Common myeloid progenitor, CD34-positive (primary cell): ENCODE data around the gene CPLANE2.

ENCODE experiments used
- CTCF ChIA-PET: fragments of 350-600 bp; sonication (Branson Sonifier 250); formaldehyde crosslinking; loops from one replicate; lab custom pipeline; 2021; ENCODE audit warnings: antibody characterized with exemption; lab: Charles Lee
- POLR2A ChIA-PET: fragments of 350-600 bp; sonication (Branson Sonifier 250); formaldehyde crosslinking; loops from one replicate; lab custom pipeline; 2021; ENCODE audit warnings: antibody characterized with exemption; lab: Charles Lee
- DNase-seq, 3 donors: peaks; one replicate each; pipeline versions ENCODE4 v3.0.0 to v3.0.0-alpha.2; 2013
- H3K27ac ChIP-seq, 2 experiments: 1 replicate in 1 of 2; 2 replicates in 1 of 2; pipeline ENCODE4 v1.7.0; 2013; ENCODE audit warnings: inconsistent platforms in 2 of 2, low read length in 2 of 2, mild to moderate bottlenecking in 2 of 2, low read depth in 1 of 2, moderate library complexity in 1 of 2; ENCODE audit not compliant: severe bottlenecking in 2 of 2, insufficient read depth in 1 of 2, poor library complexity in 1 of 2
- H3K27me3 ChIP-seq, 5 experiments: replicated peaks in 2 of 5; 1 replicate in 3 of 5; 2 replicates in 2 of 5; pipeline versions ENCODE4 v1.6.1 to v1.7.0; 2013; ENCODE audit warnings: low read length in 4 of 5, mild to moderate bottlenecking in 2 of 5, moderate library complexity in 2 of 5, inconsistent platforms in 1 of 5; ENCODE audit not compliant: insufficient read depth in 5 of 5, control insufficient read depth in 4 of 5
- H3K36me3 ChIP-seq, 4 experiments: 1 replicate in 2 of 4; 2 replicates in 2 of 4; pipeline versions ENCODE4 v1.6.1 to v1.7.0; 2013; ENCODE audit warnings: low read length in 3 of 4, control low read depth in 1 of 4, mild to moderate bottlenecking in 1 of 4; ENCODE audit not compliant: control insufficient read depth in 4 of 4, insufficient read depth in 4 of 4
- H3K4me1 ChIP-seq, 4 experiments: 1 replicate in 3 of 4; 2 replicates in 1 of 4; pipeline versions ENCODE4 v1.6.1 to v1.7.1; 2013; ENCODE audit warnings: low read length in 3 of 4, mild to moderate bottlenecking in 3 of 4, control low read depth in 1 of 4, inconsistent platforms in 1 of 4, moderate library complexity in 1 of 4; ENCODE audit not compliant: control insufficient read depth in 4 of 4, insufficient read depth in 4 of 4; ENCODE audit errors: control extremely low read depth in 1 of 4
- H3K4me3 ChIP-seq, 7 experiments: 1 replicate in 4 of 7; 2 replicates in 3 of 7; pipeline versions ENCODE4 v1.5.1 to v1.7.0; 2013; ENCODE audit warnings: mild to moderate bottlenecking in 7 of 7, low read length in 6 of 7, moderate library complexity in 6 of 7, inconsistent platforms in 2 of 7, low read depth in 2 of 7, control low read depth in 1 of 7; ENCODE audit not compliant: insufficient read depth in 4 of 7, control insufficient read depth in 1 of 7; ENCODE audit errors: extremely low read depth in 1 of 7
- H3K9me3 ChIP-seq, 5 experiments: 1 replicate in 4 of 5; 2 replicates in 1 of 5; pipeline versions ENCODE4 v1.6.1 to v1.7.1; 2013; ENCODE audit warnings: low read length in 4 of 5, mild to moderate bottlenecking in 2 of 5, inconsistent platforms in 1 of 5, low read depth in 1 of 5, moderate library complexity in 1 of 5; ENCODE audit not compliant: control insufficient read depth in 4 of 5, insufficient read depth in 2 of 5; ENCODE audit errors: control extremely low read depth in 1 of 5
- WGBS: methylation state at CpG from one replicate; pipeline ENCODE4 v1.1.5; 2013; ENCODE audit not compliant: insufficient coverage; 5-methylcytosine and 5-hydroxymethylcytosine counted together

CPLANE2 gene

DNA sequence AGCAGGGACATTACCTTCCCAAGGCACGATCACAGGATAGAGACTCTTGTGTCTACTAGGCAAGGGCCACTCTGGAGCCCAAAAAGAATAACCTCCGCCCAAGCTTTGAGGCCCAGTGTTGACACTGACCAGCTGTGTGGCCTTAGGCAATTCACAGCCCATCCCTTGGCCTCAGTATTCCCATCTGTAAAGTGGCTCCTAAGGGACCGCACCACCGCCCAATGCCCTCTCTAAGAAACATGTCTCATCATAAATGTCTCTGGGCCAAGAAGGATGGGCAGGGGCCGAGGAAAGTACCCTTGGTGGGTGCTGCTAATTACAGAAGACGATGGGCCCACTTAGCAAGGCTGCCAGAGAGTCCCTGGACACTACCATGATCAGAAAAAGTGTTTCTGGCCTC, 25.2 kb downstream of the CPLANE2 start:
- Histone ChIP-seq H3K27ac (no peak overlapping the region), H3K9me3 (no peaks in the 10 kb centered on the region), H3K36me3 (no peaks in the 10 kb centered on the region), H3K4me1 (peaks cover 4 to 19% (median 16%) of the 10 kb centered on the region in 4 experiments), H3K27me3 (peaks cover 0 to 9% (median 0%) of the 10 kb centered on the region in 5 experiments), H3K4me3 (no peak overlapping the region)
- POLR2A ChIA-PET: interaction anchor here (0.9 kb wide), 1 partner anchor 111 kb away, joined by 3 read pairs; no protein-coding TSS in a partner anchor
- CTCF ChIA-PET: interaction anchor here (1.7 kb wide), 1 partner anchor 24 kb away, joined by 5 read pairs; the partner anchor contains the start of gene CPLANE2
- WGBS: 97% methylated on average over 5 of the region's 6 CpGs
- no peak for DNase-seq

DNA sequence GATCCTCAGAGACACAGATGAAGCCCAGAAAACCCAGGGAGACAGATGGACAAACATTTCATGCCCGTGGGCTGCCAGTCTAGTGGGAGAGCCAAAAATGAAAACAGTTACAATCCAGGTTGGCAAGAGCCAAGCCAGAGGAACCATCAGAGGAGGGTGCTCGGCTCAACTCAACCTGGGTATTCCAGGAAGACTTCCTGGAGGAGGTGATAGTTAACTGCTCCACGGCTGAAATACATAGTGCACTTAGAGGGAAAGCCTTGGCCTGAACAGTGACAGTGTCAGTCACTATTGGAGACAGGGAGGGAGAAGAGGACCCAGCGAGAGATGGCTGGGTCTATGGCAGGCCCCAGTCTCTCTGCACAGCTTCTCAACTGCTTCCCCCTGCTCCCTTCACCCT, 26.4 kb downstream of the CPLANE2 start:
- POLR2A ChIA-PET: no interaction called here
- H3K4me1 ChIP-seq: peaks cover 0 to 15% (median 12%) of the 10 kb centered on the region in 4 experiments
- WGBS: 97% methylated on average over 3 of the region's 4 CpGs
- DNase-seq: no peak
- H3K27me3 ChIP-seq: peaks cover 0 to 4% (median 0%) of the 10 kb centered on the region in 5 experiments
- CTCF ChIA-PET: interaction anchor here (1.7 kb wide), 1 partner anchor 26 kb away, joined by 5 read pairs; the partner anchor contains the start of gene CPLANE2
- H3K9me3 ChIP-seq: no peaks in the 10 kb centered on the region
- H3K4me3 ChIP-seq: no peak overlapping the region
- no peak overlapping the region for H3K27ac ChIP-seq
- no peaks in the 10 kb centered on the region for H3K36me3 ChIP-seq

- 95% methylated on average over 9 of the region's 11 CpGs for WGBS
- Histone ChIP-seq H3K9me3 (no peaks in the 10 kb centered on the region), H3K4me3 (no peak overlapping the region), H3K27me3 (peaks cover 0 to 3% (median 0%) of the 10 kb centered on the region in 5 experiments), H3K36me3 (no peaks in the 10 kb centered on the region), H3K27ac (no peak overlapping the region), H3K4me1 (peaks cover 0 to 17% (median 14%) of the 10 kb centered on the region in 4 experiments)
- POLR2A ChIA-PET: no interaction called here
- CTCF ChIA-PET: interaction anchor here (1.7 kb wide), 1 partner anchor 13 kb away, joined by 4 read pairs; no protein-coding TSS in a partner anchor
- DNase-seq: no peak
These were observed 27.1 kb downstream of the CPLANE2 start for GRCh38 chr1:16209847-16210407.

- peaks cover 0 to 3% (median 0%) of the 10 kb centered on the region in 5 experiments for H3K27me3 ChIP-seq
- no peak overlapping the region for H3K27ac ChIP-seq
- WGBS: 94% methylated on average over 7 of the region's 9 CpGs
- H3K4me1 ChIP-seq: peaks cover 0 to 17% (median 14%) of the 10 kb centered on the region in 4 experiments
- H3K9me3 ChIP-seq: no peaks in the 10 kb centered on the region
- no peak overlapping the region for H3K4me3 ChIP-seq
- DNase-seq: no peak
- ChIA-PET POLR2A (no interaction called here), CTCF (interaction anchor here (1.7 kb wide), 1 partner anchor 13 kb away, joined by 4 read pairs; no protein-coding TSS in a partner anchor)
- peaks cover 0 to 6% (median 1%) of the 10 kb centered on the region in 4 experiments for H3K36me3 ChIP-seq
These were observed 27.7 kb downstream of the CPLANE2 start for GRCh38 chr1:16209132-16209846.

- ChIA-PET CTCF (interaction anchor here (0.8 to 1.7 kb wide), 2 partner anchors 14 to 29 kb away, joined by 3 to 4 read pairs; no protein-coding TSS in a partner anchor), POLR2A (no interaction called here)
- no peak for DNase-seq
- H3K4me3 ChIP-seq: no peak overlapping the region
- H3K4me1 ChIP-seq: peaks cover 0 to 17% (median 14%) of the 10 kb centered on the region in 4 experiments
- H3K27ac ChIP-seq: peak overlapping the region in 1 of 2 experiments; percentile 14
- peaks cover 0 to 8% (median 2%) of the 10 kb centered on the region in 4 experiments for H3K36me3 ChIP-seq
- WGBS: 92% methylated on average over 10 of the region's 13 CpGs
- peaks cover 0 to 3% (median 0%) of the 10 kb centered on the region in 5 experiments for H3K27me3 ChIP-seq
- H3K9me3 ChIP-seq: no peaks in the 10 kb centered on the region
These were observed 28.6 kb downstream of the CPLANE2 start for GRCh38 chr1:16208270-16208987.

DNA sequence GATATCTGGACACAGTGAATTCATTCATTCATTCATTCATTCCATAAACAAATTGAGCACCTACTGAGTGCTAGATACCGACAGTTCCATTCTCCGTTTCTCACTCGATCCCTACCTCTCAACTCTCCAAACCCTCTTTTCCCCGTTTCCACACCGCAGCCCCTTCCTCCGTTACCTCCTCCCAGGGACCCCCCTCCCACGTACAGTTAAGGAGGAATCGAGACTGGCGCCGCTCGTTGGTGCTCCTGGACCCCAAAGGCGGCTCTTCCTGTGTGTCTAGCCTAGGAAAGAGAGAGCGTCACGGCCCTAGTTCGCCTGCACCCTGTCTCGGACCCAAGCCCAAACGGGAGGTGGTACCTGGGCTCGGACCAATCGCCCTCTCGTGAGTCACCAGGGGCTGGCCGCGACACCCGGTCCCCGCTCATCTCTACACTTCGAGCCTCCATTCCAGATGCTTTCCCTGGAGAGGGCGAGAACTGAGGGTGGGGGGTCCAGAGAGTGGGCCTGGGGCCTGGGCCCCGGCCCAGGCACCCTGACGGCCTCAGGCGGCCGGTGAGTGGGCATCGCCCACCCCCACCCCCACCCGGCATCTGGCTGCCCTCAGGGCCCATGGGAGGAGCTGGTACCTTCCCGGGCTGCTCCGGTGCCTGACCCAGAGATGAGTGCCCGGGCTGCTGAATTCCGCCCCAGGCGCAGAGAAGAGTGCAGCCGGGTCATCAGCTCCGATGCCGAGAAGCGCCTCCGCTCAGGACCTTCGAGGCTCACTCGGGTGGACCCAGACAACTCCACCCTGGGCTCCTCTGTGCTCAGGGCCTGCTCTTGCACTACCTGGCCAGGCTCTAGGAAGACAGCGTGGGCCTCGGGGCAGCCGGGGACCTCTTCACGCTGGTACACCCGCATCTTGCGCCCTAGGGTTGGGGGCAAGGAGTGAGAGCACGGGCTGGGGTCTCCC, 29.4 kb downstream of the CPLANE2 start:
- POLR2A ChIA-PET: interaction anchor here (1.6 kb wide), 1 partner anchor 10 kb away, joined by 6 read pairs; no protein-coding TSS in a partner anchor
- Histone ChIP-seq H3K36me3 (peaks cover 0 to 12% (median 6%) of the 10 kb centered on the region in 4 experiments), H3K27ac (peak overlapping the region; percentile 40 to 83), H3K27me3 (peaks cover 0 to 3% (median 0%) of the 10 kb centered on the region in 5 experiments), H3K9me3 (no peaks in the 10 kb centered on the region), H3K4me1 (peaks cover 0 to 17% (median 14%) of the 10 kb centered on the region in 4 experiments), H3K4me3 (peak overlapping the region in 6 of 7 experiments; percentile 39 to 79 (median 65))
- no peak for DNase-seq
- 61% methylated on average over 42 of the region's 51 CpGs for WGBS
- CTCF ChIA-PET: interaction anchor here (0.8 to 4.2 kb wide), 3 partner anchors 10 to 30 kb away, joined by 3 to 17 read pairs (median 4); no protein-coding TSS in a partner anchor
